Measurements from ENCODE around the gene MAP1A.
A peak's percentile ranks its signal among the peaks of the same experiment; 100 is the strongest.

Gene MAP1A

GRCh38 chr15:43517354-43518196, at the start of gene MAP1A:
Gene MAP1A (plus strand): TSS chr15:43517608. CDS start chr15:43521474, 3,866 bp downstream.
- peak; percentile 70 for DNase-seq

- DNase-seq: peak; percentile 84
Measured at GRCh38 chr15:43469867-43470266, 47.5 kb upstream of the MAP1A start.

DNA sequence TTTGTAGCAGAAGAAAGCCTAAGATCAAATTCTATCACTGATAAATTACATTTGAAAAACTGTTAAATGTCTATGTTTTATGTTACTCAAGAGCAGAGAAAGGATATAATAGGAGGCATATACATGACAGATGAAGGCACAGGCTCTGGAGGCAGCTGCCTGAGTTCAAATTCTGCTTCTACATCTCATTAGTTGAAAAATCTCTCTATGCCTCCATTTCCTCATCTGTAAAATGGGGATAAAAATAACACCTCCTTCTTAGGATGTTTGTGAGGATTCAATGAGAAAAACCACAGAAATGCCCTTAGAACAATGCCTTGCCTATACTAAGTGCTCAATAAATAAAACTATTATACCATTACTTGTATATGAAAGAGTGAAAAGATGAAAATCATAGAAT, 45.4 kb upstream of the MAP1A start:
- no peak for DNase-seq

DNA sequence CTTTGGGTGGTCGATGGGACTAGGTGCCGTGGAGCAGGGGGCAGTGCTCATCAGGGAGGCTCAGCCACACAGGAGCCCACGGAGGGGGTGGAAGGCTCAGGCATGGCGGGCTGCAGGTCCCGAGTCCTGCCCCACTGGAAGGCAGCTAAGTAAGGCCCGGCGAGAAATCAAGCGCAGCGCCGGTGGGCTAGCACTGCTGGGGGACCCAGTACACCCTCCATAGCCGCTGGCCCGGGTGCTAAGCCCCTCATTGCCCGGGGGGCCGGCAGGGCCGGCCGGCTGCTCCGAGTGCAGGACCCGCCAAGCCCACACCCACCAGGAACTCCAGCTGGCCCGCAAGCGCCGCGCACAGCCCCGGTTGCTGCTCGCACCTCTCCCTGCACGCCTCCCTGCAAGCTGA, 43.5 kb upstream of the MAP1A start:
- DNase-seq: no peak

- DNase-seq: peak; percentile 48
Measured at GRCh38 chr15:43483297-43484128, 33.9 kb upstream of the MAP1A start.

DNA sequence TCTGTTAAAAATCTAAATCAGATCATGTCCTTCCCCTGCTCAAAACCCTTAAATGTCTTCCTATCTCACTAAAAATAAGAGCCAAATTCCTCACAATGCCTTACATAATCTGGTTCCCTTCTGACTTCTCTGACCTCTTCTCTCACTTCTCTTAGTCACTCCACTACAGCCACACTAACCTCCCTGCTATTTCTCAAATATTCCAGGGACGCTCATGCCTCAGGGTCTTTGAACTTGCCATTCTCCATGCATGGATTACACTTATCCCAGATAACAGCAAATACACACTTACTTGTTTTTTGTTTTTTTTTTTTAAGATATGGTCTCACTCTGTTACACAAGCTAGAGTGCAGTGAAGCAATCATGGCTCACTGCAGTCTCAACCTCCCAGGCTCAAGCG, 33.0 kb upstream of the MAP1A start:
- no peak for DNase-seq

- DNase-seq: no peak
Measured at GRCh38 chr15:43487271-43487895, 30.0 kb upstream of the MAP1A start.

GRCh38 chr15:43488790-43489189, 28.6 kb upstream of the MAP1A start:
- no peak for DNase-seq

DNA sequence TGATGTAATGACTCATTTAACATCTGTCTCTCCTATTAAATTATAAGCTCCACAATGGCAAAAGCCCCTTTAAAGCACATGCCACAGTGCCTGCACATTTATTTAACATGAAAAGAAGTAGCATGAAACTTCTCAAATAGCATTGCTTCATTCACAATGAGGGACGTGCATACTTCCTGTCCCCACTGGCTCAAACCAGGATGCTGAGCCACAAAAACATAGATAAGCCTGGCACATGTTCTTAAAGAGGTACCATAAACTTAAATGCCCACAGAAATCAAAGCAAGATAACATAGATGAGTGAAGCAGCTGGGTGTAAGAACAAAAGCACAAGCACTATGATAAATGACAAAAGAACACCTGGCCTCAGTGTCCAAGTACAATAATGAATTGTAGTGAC, 28.2 kb upstream of the MAP1A start:
- DNase-seq: peak; percentile 71

DNA sequence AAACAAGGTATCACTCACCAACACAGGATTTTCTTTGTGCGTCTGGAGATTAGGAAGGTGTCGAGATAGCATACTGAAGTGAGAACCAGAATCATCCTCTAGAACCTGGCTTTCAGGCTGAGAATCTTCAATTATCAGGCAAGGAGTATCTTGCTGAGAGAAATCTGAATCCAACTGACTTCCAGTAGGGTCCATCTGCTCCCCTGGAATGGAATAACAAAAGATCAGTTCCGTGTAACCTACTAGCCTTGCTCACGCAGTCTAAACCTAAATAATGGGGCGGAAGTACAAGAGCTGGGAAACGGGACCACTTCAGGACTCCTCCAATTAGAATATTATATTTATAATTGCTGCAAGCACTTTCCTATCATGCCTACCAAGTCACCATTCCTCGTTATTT, 25.1 kb upstream of the MAP1A start:
- peak; percentile 55 for DNase-seq

- DNase-seq: peak; percentile 97
Measured at GRCh38 chr15:43492673-43493601, 24.5 kb upstream of the MAP1A start, which contains the start of gene TP53BP1. Gene TP53BP1 (minus strand): TSS chr15:43493156. CDS start chr15:43493043, 113 bp downstream.

DNA sequence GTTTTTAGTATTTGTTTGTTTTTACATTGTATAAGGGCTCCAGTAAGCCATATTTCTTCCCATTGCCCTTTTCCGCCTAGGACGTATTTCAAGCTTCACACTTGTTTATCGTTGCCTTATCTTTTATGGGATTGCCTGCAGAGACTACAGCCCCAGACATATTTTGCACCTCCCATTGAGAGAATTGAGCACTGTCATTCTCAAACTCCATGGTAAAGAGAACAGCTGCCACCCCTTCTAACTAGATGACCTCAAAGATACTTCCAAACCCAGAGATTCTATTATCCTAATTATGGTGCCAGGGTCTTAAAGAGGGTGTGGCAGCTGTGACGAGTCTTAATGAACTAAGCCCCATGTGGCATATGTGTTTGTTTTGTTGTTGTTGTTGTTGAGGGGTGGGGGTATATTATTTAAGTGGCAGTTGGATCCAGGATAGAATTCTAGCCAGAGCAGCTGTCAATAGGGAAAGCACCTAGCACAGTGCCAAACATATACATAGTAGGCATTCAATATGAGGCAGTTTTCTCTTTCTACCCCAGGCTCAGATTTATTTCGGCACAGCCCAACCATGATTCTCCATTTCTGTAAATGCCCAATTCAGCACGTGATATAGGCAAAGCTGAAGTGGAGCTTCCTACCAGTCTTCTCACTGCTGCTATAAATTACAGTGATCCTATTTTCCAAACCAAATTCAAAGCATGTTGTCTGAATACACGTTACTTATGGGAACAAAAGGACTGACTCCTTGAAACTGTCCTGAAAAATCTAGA, 23.5 kb upstream of the MAP1A start:
- no peak for DNase-seq

DNA sequence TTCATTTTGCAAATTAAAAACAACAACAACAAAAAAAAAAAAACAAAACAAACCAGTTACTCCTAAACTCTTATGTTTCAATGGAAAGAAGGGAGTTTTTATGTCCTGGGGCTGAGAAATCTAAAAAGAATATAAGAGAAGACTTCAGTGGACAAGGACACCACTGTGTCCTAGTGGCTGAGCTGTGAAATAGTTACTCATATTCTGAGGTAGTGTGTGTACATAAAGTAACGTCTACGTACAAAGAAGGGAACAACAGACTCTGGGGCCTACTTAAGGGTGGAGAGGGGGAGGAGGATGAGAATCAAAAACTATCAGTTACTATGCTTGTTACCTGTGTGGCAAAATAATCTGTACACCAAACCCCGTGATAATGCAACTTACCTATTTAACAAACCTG, 18.4 kb upstream of the MAP1A start:
- no peak for DNase-seq

- DNase-seq: no peak
Measured at GRCh38 chr15:43499635-43500034, 17.8 kb upstream of the MAP1A start.

- peak; percentile 16 for DNase-seq
Measured at GRCh38 chr15:43505738-43506137, 11.7 kb upstream of the MAP1A start.

DNA sequence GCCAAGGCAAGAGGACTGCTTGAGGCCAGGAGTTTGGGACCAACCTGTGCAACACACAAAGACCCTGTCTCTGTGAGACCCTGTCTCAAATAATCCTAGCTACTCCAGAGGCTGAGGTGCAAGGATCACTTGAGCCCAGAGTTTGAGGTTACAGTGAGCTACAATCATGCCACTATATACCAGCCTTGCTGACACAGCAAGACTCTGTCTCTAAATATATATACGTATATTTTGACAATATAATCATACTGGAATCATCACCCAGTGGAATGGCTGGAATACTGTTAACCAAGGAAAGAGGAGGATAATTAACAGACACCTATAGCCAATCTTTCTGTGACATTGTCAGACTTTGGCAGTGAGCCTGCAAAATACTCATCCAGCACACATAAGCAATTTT, 9.0 kb upstream of the MAP1A start:
- no peak for DNase-seq

- DNase-seq: no peak
Measured at GRCh38 chr15:43508991-43509659, 8.3 kb upstream of the MAP1A start.

DNA sequence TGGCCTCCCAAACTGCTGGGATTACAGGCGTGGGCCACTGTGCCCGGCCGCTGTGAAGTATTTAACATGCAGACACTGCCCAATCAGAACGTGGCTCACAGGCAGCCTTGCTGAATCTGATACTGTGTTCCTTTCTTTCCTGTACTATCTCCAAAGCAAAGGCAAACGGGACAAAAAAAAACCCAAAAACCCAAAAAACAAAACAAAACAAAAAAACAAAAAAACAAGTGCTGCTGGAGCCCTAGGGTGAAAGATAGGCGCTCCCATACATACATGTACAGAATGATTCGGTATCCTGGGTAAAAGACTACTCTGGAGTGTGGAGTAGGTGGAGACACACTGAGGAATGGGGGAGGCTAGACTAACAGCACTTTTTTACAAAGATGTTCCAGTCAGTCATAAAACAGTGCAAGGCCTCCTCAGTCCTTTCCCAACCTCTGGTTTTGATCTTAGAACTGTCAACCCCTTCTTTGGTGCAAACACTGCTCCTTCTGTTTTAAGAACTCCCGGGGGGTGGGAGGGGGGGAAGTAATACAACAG, 7.7 kb upstream of the MAP1A start:
- DNase-seq: peak; percentile 77

DNA sequence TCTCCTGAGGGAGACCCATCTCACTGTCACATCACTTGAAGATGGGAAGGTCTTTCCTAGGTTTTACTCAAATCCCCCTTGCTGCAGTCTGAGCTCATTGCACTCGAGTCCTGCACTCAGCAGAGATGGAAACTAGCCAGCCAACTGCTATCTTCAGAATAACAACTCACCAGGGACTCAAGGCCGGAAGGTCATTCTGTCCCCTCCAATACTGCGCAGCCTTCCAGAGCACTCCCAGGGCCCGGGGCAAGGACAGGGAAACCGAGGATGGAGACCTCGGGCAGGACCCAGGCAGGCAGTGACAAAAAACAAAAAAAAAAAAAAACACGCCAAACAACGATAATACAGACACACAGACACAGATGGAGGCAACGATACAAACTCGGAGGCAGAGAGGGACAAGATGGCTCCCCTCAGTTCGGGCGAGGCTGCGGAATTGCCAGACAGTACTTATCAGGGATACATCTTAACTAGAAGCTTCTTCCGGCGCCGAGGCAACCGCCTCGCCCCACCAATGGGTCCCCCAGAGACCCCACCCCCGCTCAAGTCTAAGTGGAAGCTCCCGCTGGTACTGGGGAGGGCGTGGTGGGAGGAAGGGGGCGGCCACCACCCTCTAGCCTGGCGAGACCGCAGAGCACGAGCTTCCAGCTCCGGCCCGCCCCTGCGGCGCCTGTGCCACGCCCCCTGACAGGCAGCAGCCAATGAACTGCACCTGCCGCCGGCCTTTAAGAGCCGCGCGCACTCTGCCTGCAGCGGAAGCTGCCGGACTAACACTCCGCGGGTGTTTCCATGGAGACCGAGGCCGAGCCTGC, 7.0 kb upstream of the MAP1A start:
- peak; percentile 99 for DNase-seq
